ENCODE measurements around the gene FAM78A. TPM values are rescaled to one million over a fixed set of nuclear protein-coding genes. Genes with fewer than 3 reads are reported as not detected.

FAM78A gene
- total RNA-seq, 1 donor from 2014 or later = 0.73 TPM

GRCh38 chr9:131275332-131276093 is 797 bp downstream of the FAM78A start:
- Histone ChIP-seq H3K9me3 (ENCODE audit: insufficient read depth, low read depth, low read length) (no peaks in the 10 kb centered on the region), H3K27me3 (ENCODE audit: insufficient read depth, low read length) (peaks cover 16% of the 10 kb centered on the region), H3K27ac (ENCODE audit: low read depth, low read length) (no peak overlapping the region), H3K79me2 (ENCODE audit: insufficient read depth, low read length) (no peaks in the 10 kb centered on the region), H2AFZ (ENCODE audit: low read depth, low read length) (no peak overlapping the region), H3K4me2 (ENCODE audit: low read length) (no peak overlapping the region), H3K4me1 (ENCODE audit: insufficient read depth, low read length) (no peaks in the 10 kb centered on the region), H3K36me3 (ENCODE audit: insufficient read depth, low read length) (no peaks in the 10 kb centered on the region), H4K20me1 (ENCODE audit: insufficient read depth, low read length) (no peaks in the 10 kb centered on the region), H3K9ac (ENCODE audit: low read length) (no peak overlapping the region), H3K4me3 (ENCODE audit: insufficient read depth, low read depth, low read length) (no peak overlapping the region)
- Mint-ChIP-seq H3K9me3 (ENCODE audit: unreplicated experiment) (no peaks in the 10 kb centered on the region), H3K4me3 (ENCODE audit: unreplicated experiment) (peak overlapping the region; percentile 31), H3K27ac (ENCODE audit: unreplicated experiment) (no peak overlapping the region), H3K36me3 (ENCODE audit: low read depth, unreplicated experiment) (peaks cover 4% of the 10 kb centered on the region), H3K4me1 (ENCODE audit: low read depth, unreplicated experiment) (peaks cover 2% of the 10 kb centered on the region), H3K27me3 (ENCODE audit: low read depth, unreplicated experiment) (peaks cover 47% of the 10 kb centered on the region)
- no peak for TF ChIP-seq EZH2 (IDR thresholded peaks at IDR 0.05; ENCODE audit: insufficient read depth, low read length)
- FAIRE-seq = no peak
- no peak for DNase-seq (ENCODE audit: low read depth)

GRCh38 chr9:131274674-131275331 is 1.5 kb downstream of the FAM78A start:
- H3K27ac Mint-ChIP-seq (ENCODE audit: unreplicated experiment) = no peak overlapping the region
- H2AFZ ChIP-seq (ENCODE audit: low read depth, low read length) = no peak overlapping the region
- TF ChIP-seq CTCF (IDR thresholded peaks at IDR 0.05; ENCODE audit: insufficient read depth, low read depth, low read length) (no peak), EZH2 (IDR thresholded peaks at IDR 0.05; ENCODE audit: insufficient read depth, low read length) (no peak)
- peaks cover 2% of the 10 kb centered on the region for H3K4me1 Mint-ChIP-seq (ENCODE audit: low read depth, unreplicated experiment)
- no peaks in the 10 kb centered on the region for H3K9me3 Mint-ChIP-seq (ENCODE audit: unreplicated experiment)
- FAIRE-seq = no peak
- H3K4me3 ChIP-seq (ENCODE audit: insufficient read depth, low read depth, low read length) = no peak overlapping the region
- no peaks in the 10 kb centered on the region for H4K20me1 ChIP-seq (ENCODE audit: insufficient read depth, low read length)
- peaks cover 47% of the 10 kb centered on the region for H3K27me3 Mint-ChIP-seq (ENCODE audit: low read depth, unreplicated experiment)
- no peak overlapping the region for H3K4me2 ChIP-seq (ENCODE audit: low read length)
- no peaks in the 10 kb centered on the region for H3K36me3 ChIP-seq (ENCODE audit: insufficient read depth, low read length)
- no peak for DNase-seq (ENCODE audit: low read depth)
- no peaks in the 10 kb centered on the region for H3K9me3 ChIP-seq (ENCODE audit: insufficient read depth, low read depth, low read length)
- no peak overlapping the region for H3K27ac ChIP-seq (ENCODE audit: low read depth, low read length)
- H3K4me1 ChIP-seq (ENCODE audit: insufficient read depth, low read length) = no peaks in the 10 kb centered on the region
- H3K36me3 Mint-ChIP-seq (ENCODE audit: low read depth, unreplicated experiment) = peaks cover 4% of the 10 kb centered on the region
- H3K27me3 ChIP-seq (ENCODE audit: insufficient read depth, low read length) = peaks cover 16% of the 10 kb centered on the region
- no peaks in the 10 kb centered on the region for H3K79me2 ChIP-seq (ENCODE audit: insufficient read depth, low read length)
- no peak overlapping the region for H3K4me3 Mint-ChIP-seq (ENCODE audit: unreplicated experiment)
- no peak overlapping the region for H3K9ac ChIP-seq (ENCODE audit: low read length)

- no peak overlapping the region for H3K9ac ChIP-seq (ENCODE audit: low read length)
- no peak overlapping the region for H3K4me3 Mint-ChIP-seq (ENCODE audit: unreplicated experiment)
These were observed 2.2 kb downstream of the FAM78A start for GRCh38 chr9:131273856-131274673.

More at GRCh38 chr9:131273856-131274673, 2.2 kb downstream of the FAM78A start:
- Mint-ChIP-seq H3K4me1 (ENCODE audit: low read depth, unreplicated experiment) (peaks cover 2% of the 10 kb centered on the region), H3K27me3 (ENCODE audit: low read depth, unreplicated experiment) (peaks cover 40% of the 10 kb centered on the region), H3K27ac (ENCODE audit: unreplicated experiment) (peak overlapping the region; percentile 53), H3K9me3 (ENCODE audit: unreplicated experiment) (no peaks in the 10 kb centered on the region), H3K36me3 (ENCODE audit: low read depth, unreplicated experiment) (peaks cover 4% of the 10 kb centered on the region)
- peaks cover 11% of the 10 kb centered on the region for H3K27me3 ChIP-seq (ENCODE audit: insufficient read depth, low read length)
- no peaks in the 10 kb centered on the region for H4K20me1 ChIP-seq (ENCODE audit: insufficient read depth, low read length)
- no peak overlapping the region for H3K27ac ChIP-seq (ENCODE audit: low read depth, low read length)
- DNase-seq (ENCODE audit: low read depth) (no peak), FAIRE-seq (no peak)
- no peaks in the 10 kb centered on the region for H3K9me3 ChIP-seq (ENCODE audit: insufficient read depth, low read depth, low read length)
- no peaks in the 10 kb centered on the region for H3K4me1 ChIP-seq (ENCODE audit: insufficient read depth, low read length)
- no peaks in the 10 kb centered on the region for H3K36me3 ChIP-seq (ENCODE audit: insufficient read depth, low read length)
- H2AFZ ChIP-seq (ENCODE audit: low read depth, low read length) = no peak overlapping the region
- no peak overlapping the region for H3K4me2 ChIP-seq (ENCODE audit: low read length)
- no peak for TF ChIP-seq EZH2 (IDR thresholded peaks at IDR 0.05; ENCODE audit: insufficient read depth, low read length)
- TF ChIP-seq CTCF (IDR thresholded peaks at IDR 0.05; ENCODE audit: insufficient read depth, low read depth, low read length) = no peak
- H3K79me2 ChIP-seq (ENCODE audit: insufficient read depth, low read length) = no peaks in the 10 kb centered on the region
- H3K4me3 ChIP-seq (ENCODE audit: insufficient read depth, low read depth, low read length) = no peak overlapping the region

All from astrocyte (in vitro differentiated cells and primary cell).